Stimulated activated CD8-positive, alpha-beta memory T cell treated with anti-CD3 and anti-CD28 coated beads, Interleukin-15, amount 100 ng/mL, for 48 hours (primary cell): ENCODE results near the gene GPATCH8.
"Not testable (repeated sequence)": the region's sequence is repeated elsewhere in the genome, so short reads cannot be mapped to it uniquely, and the experiment has no call there.

Source experiments
- DNase-seq, 2 donors: peaks; one replicate each; pipeline ENCODE4 v3.0.0-alpha.2; 2020; ENCODE audit warnings: low read depth in 2 of 2

GPATCH8 gene

DNA sequence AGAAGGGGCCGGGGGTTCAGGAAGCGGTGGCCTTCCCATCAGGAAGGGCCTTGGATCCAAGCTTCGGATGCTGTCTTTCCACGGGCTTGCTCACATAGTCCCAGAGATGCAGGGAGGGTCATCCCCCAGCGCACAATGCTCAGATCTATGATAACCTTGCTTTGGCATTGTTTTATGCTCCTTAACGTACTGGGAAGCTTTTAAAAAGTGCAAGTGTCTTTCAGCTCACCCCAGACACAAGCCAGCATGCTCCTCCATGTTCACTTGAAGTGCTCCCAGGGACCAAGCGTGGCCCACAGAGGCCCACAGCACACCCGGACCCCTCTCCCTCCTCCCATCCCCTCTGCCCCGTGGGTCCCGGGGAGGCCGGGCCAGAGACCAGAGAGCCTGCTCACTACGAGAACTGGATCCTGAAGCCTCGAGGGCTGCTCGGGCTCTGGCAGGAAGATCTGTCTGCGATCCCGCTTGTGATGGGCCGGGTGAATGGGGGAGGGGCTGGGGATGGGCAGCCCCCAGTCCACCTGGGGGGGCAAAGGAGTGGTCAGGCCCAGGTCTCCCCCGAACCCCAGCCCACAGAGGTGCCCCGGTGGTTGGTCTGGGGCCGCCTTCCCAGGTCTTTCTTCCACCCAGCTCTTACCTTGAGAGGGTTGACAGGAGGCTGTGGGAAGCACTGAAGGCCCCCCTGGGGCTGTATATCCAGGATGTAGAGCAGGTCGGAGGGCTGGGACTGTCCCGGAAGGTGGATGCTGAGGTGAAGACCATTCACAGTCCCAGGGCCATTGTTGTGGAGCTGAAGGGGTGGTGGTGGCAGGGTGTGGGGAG is 127.8 kb downstream of the GPATCH8 start:
- DNase-seq = no peak

DNA sequence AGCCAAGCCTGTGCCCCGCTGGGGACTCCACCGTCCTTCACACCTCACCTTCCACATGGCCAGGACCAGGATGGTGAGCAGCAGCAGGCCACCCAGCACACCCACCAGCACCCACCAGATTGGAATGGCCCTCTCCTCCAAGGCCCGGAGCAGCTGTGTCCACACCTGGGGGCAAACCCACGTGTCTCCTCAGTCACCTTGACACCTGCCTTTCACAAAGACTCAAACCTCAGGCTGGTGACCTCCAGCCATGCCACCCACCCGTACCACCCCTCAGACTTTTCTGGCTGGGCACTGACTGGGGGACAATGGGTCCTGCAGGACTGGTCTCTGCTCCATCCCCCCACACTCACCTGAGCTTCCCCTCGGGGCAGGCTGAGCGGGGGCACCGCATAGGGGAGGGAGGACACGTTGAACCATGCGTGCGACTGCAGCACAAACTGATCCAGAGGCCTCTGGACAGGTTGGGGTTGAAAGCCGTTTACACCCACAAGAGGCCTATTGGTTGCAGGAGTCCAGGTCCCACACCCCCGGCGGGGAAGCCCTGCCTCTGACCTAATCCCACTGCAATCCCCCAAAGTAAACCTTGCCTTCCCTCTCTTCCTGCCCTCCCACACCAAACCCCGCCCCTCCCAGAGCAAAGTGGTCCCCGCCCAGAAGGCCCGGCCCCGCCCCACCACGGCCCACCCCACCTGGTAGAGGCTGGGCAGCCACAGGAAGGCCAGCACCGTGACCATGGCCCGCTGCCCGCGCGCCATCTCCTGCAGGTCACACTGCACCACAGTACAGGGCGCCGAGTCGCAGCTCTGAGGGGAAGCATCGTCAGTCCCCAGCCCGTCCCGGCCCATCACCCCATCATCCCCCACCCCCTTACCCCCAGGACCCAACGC is 128.7 kb downstream of the GPATCH8 start:
- DNase-seq = no peak

GRCh38 chr17:44372036-44372435 is 131.2 kb downstream of the GPATCH8 start:
- no peak for DNase-seq

GRCh38 chr17:44369414-44370023 is 133.7 kb downstream of the GPATCH8 start:
- not testable (repeated sequence) for DNase-seq

DNA sequence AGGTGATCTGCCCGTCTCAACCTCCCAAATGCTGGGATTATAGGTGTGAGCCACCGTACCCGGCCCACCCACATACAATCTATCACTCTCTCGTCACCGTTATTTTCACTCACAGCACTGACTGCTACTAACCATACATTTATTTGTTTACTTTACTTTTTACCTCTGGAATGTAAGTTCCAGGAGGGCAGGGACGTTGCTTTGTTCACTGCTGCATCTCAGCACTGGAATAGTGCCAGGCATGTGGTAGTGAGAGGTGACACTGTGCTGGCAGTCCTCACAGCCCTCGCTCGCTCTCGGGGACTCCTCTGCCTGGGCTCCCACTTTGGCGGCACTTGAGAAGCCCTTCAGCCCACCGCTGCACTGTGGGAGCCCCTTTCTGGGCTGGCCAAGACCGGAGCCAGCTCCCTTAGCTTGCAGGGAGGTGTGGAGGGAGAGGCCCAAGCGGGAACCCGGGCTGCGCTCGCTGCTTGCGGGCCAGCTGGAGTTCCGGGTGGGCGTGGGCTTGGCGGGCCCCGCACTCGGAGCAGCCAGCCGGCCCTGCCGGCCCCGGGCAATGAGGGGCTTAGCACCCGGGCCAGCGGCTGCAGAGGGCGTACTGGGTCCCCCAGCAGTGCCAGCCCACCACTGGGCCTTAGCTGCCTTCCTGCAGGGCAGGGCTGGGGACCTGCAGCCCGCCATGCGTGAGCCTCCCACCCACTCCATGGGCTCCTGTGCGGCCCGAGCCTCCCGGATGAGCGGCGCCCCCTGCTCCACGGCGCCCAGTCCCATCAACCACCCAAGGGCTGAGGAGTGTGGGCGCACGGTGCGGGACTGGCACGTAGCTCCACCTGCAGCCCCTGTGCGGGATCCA is 134.6 kb downstream of the GPATCH8 start:
- not testable (repeated sequence) for DNase-seq

GRCh38 chr17:44367231-44367979 is 135.8 kb downstream of the GPATCH8 start:
- DNase-seq = no peak

DNA sequence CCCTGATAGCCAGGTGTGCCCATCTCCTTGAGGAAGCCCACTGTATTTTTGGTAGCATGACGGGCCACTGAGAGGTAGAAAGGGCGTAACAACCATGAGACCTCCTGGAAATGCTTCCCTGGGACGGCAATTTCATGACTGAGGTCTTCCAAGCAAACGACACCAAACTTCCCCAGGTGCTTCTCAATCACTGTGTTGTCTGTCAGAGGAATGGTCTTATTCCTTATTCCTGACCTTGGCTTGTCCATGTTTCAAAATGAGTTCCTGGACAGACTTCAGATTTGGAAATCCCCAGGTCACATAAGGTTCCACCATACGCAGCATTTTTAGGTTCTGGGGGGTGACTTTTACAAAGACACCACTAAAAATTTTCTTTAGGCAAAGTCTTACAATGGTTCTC is 138.2 kb downstream of the GPATCH8 start:
- not testable (repeated sequence) for DNase-seq

DNA sequence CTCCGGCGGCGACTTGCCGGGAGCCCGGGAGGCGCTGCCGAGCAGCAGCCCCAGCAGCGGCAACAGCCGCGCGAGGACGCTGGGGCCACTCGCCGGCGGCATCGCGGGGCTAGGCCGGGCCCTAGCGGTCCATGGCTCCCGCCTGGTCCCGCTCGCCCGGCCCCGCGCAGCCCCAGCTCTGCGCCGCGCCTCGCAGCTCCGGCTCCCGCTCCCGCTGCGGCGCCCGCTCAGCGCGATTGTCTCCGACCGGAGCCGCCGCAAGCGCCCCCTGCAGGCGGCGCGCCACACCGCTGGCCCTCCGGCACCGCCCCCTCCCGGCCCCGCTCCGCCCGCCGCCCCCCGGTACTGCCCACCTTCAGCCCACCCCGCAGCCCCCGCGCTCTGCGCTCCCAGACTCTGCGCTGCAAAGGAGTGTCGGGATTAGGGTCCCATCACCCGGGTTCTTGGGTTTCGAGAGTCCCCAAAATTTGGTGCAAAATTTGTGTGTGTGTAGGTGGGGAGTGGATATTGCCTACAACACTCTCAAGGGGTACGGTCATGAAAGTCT is 139.5 kb downstream of the GPATCH8 start, which contains the start of gene FAM171A2:
Gene FAM171A2, minus strand, starts transcription at position 241 of the 547 bp plus-strand sequence. Its CDS starts 139 bp downstream, at position 102.
- peak; percentile 51 to 57 for DNase-seq

DNA sequence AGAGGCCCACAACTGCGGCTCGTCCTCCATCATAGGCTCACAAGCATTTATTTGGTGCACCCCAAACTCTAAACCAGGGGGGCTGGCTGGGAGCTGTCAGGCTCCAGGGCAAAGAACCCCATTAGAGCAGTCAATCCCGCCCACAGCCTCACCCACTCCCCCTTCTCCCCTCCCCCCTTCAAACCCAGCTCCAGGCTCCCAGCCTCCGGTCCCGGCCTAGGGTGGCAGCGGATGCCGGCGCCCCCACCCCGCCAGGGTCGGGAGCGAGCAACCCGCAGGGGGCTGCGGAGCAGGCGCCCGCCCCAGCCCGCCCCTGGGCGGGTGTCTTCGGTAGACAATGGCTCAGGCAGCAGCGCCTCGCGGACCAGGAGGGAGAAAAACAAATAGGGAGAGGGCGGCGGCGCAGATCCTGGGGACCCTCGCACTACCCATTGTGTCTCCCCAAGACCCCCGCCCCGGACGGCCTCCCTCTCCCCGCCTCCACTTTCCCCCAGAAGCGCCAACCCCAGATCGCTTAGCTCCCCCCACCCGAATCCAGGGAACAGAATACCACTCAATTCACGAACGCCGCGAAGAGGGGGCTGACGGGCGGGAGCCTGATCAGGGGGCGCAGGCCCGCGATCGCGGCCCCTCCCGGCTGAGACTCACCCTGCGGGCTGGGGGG is 140.1 kb downstream of the GPATCH8 start:
- no peak for DNase-seq

DNA sequence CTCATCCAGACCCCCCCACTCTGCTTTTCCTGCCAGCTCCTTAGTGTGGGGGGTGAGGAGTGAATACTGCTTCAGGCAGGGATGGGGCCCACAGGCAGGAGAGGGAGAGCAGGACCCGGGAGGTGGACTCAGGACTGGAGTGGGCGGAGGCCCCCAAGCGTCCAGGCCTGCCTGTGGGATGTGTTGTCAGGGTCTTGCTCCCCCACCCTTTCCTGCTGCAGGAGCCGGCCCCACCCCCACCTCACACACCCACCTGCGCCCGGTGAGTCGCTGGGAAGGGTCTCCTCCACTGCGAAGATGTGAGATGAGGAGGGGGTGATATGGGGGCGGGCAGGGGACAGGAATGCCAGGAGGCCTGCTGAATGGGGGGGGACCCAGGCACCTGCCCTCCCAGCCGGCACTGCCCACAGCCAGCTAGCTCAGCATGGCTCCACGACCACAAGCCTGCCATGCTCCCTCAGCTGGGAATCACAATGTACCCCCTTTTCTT is 140.7 kb downstream of the GPATCH8 start:
- DNase-seq = no peak

GRCh38 chr17:44361292-44362260 is 141.6 kb downstream of the GPATCH8 start:
- no peak for DNase-seq

DNA sequence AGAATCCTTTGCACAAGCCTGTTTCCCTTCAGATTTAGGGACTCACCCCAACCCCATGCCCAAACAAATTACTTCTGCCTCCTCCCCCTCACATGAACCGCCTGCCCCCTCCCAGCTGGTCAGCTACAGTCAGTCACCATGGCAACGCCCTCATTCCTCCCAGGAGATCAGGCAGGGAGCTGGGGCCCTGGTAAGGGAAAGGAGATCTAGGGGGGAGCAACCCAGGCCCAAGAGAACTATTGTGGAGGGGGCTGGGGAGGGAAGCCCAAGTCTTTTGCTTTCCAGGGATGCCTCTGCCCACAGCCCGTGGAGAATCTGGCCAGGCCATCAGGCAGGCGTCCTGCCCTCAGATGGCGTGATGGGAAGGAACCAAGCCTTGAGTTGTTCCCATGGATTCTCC is 142.4 kb downstream of the GPATCH8 start:
- no peak for DNase-seq

DNA sequence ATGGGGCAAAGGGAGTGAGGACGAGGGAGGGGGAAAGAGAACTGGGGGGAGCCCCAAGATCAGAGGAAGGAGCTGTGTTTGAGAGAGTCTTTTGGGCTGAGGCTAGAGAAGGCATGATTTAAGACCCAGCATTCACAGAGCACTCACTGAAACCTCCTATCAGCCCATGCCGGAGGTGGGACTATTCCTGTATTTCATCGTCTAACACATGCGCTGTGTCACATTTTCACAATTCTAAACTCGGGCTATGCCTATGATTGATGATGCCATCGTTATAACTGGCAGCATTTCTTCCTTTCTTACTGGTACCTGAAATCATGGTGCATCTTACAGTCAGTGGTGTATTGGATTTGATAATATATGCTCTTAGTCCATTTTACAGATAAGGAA is 143.1 kb downstream of the GPATCH8 start:
- no peak for DNase-seq

GRCh38 chr17:44359458-44360143 is 143.6 kb downstream of the GPATCH8 start:
- DNase-seq = no peak

DNA sequence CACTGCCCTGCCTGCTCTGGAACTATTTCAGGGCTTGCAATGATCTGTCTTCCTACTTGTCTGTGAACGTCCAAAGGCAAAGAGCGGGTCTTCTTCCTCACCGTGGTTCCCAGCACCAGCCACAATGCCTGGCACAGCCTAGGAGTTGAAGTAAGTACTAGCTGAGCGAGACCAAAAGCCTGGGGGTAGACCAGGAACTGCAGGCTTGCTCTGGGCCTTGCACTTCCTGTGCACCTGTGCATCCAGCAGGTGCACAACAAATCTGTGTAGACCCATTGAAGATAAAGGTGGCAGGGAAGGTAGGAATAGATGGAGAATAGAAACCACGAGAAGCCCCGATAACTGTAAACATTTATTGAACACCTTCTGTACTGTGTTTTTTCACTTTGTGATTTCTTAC is 144.2 kb downstream of the GPATCH8 start:
- no peak for DNase-seq

DNA sequence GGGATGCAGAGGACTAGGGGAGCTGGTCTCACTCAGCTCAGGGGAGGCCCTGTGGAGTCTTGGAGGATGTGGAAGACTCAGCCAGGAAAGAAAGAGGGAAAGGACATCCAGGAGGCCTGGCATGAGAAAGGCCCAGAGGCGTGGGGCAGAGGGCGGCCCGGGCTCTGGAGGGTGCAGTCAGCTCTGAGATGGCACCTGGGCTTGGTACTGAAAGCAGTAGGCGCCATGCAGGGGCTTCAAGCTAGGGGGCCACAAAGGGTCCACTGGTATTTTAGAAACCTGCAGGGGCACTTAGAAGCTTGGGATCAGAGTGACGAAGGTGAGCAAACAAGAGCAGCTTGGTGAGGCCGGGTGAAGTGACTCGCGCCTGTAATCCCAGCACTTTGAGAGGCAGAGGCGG is 145.1 kb downstream of the GPATCH8 start:
- no peak for DNase-seq

GRCh38 chr17:44356241-44356640 is 147.0 kb downstream of the GPATCH8 start:
- no peak for DNase-seq

GRCh38 chr17:44355642-44356099 is 147.5 kb downstream of the GPATCH8 start:
- DNase-seq = no peak
